HL-60 (cell line): Measurements from ENCODE around the gene TENM3.

ENCODE experiments used
- DNase-seq, 2 experiments: peaks; one replicate each; pipeline ENCODE4 v3.0.0-alpha.2; 2010 to 2020; ENCODE audit warnings: low read depth in 1 of 2, low spot score in 1 of 2
- H3K27ac ChIP-seq: fragments of 250-450 bp; sonication (Bioruptor Pico); replicated peaks from 2 replicates; pipeline ENCODE4 v1.5.1; 2020; ENCODE audit warnings: mild to moderate bottlenecking, moderate library complexity
- H3K27me3 ChIP-seq: fragments of 250-450 bp; sonication (Bioruptor Pico); 2 replicates; pipeline ENCODE4 v1.5.1; 2021; ENCODE audit warnings: mild to moderate bottlenecking, moderate library complexity; ENCODE audit not compliant: insufficient read depth, poor library complexity, severe bottlenecking
- H3K4me3 ChIP-seq: replicated peaks from 2 replicates; pipeline ENCODE4 v1.5.1; 2011; ENCODE audit warnings: mild to moderate bottlenecking, control low read depth, low read length; ENCODE audit not compliant: insufficient read depth
- GABPA ChIP-seq: IDR thresholded peaks from 2 replicates; pipeline ENCODE4 v1.6.1; 2012; ENCODE audit warnings: low read depth
- POLR2AphosphoS5 ChIP-seq: IDR thresholded peaks from 2 replicates; pipeline ENCODE4 v1.6.1; 2012; ENCODE audit warnings: low read depth
- SPI1 ChIP-seq: IDR thresholded peaks from 2 replicates; pipeline ENCODE4 v1.6.1; 2012; ENCODE audit warnings: low read depth, mild to moderate bottlenecking, borderline replicate concordance
- TF ChIP-seq, protein P1 (sequence below): IDR thresholded peaks from 2 replicates; pipeline ENCODE4 v1.6.1; 2012; ENCODE audit warnings: low read depth; ENCODE audit not compliant: insufficient replicate concordance
- TF ChIP-seq, protein P2 (sequence below): IDR thresholded peaks from one replicate; pipeline ENCODE4 v1.5.1; 2011; ENCODE audit warnings: low read length, control low read depth, inconsistent platforms; ENCODE audit not compliant: insufficient read depth

TENM3 gene

DNA sequence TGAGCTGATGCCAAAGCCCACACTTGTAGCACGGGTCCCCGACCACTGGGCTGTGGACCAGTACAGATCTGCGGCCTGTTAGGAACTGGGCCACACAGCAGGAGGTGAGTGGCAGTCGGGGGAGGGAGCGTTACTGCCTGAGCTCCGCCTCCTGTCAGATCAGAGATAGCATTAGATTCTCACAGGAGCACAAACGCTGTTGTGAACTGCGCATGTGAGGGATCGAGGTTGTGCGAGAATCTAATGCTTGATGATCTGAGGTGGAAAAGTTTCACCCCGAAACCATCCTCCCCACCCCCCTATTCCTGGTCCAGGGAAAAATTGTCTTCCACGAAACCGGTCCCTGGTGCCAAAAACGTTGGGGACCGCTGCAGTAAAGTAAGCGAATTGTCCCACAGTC is 382.0 kb downstream of the TENM3 start:
- H3K4me3 ChIP-seq: no peak overlapping the region
- DNase-seq: no peak
- no peak for TF ChIP-seq POLR2AphosphoS5
- TF ChIP-seq, protein P1, sequence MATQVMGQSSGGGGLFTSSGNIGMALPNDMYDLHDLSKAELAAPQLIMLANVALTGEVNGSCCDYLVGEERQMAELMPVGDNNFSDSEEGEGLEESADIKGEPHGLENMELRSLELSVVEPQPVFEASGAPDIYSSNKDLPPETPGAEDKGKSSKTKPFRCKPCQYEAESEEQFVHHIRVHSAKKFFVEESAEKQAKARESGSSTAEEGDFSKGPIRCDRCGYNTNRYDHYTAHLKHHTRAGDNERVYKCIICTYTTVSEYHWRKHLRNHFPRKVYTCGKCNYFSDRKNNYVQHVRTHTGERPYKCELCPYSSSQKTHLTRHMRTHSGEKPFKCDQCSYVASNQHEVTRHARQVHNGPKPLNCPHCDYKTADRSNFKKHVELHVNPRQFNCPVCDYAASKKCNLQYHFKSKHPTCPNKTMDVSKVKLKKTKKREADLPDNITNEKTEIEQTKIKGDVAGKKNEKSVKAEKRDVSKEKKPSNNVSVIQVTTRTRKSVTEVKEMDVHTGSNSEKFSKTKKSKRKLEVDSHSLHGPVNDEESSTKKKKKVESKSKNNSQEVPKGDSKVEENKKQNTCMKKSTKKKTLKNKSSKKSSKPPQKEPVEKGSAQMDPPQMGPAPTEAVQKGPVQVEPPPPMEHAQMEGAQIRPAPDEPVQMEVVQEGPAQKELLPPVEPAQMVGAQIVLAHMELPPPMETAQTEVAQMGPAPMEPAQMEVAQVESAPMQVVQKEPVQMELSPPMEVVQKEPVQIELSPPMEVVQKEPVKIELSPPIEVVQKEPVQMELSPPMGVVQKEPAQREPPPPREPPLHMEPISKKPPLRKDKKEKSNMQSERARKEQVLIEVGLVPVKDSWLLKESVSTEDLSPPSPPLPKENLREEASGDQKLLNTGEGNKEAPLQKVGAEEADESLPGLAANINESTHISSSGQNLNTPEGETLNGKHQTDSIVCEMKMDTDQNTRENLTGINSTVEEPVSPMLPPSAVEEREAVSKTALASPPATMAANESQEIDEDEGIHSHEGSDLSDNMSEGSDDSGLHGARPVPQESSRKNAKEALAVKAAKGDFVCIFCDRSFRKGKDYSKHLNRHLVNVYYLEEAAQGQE: no peak
- no peak for TF ChIP-seq SPI1
- TF ChIP-seq, protein P2, sequence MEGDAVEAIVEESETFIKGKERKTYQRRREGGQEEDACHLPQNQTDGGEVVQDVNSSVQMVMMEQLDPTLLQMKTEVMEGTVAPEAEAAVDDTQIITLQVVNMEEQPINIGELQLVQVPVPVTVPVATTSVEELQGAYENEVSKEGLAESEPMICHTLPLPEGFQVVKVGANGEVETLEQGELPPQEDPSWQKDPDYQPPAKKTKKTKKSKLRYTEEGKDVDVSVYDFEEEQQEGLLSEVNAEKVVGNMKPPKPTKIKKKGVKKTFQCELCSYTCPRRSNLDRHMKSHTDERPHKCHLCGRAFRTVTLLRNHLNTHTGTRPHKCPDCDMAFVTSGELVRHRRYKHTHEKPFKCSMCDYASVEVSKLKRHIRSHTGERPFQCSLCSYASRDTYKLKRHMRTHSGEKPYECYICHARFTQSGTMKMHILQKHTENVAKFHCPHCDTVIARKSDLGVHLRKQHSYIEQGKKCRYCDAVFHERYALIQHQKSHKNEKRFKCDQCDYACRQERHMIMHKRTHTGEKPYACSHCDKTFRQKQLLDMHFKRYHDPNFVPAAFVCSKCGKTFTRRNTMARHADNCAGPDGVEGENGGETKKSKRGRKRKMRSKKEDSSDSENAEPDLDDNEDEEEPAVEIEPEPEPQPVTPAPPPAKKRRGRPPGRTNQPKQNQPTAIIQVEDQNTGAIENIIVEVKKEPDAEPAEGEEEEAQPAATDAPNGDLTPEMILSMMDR: no peak
- TF ChIP-seq GABPA: no peak
- no peak overlapping the region for H3K27ac ChIP-seq
- H3K27me3 ChIP-seq: no peaks in the 10 kb centered on the region

DNA sequence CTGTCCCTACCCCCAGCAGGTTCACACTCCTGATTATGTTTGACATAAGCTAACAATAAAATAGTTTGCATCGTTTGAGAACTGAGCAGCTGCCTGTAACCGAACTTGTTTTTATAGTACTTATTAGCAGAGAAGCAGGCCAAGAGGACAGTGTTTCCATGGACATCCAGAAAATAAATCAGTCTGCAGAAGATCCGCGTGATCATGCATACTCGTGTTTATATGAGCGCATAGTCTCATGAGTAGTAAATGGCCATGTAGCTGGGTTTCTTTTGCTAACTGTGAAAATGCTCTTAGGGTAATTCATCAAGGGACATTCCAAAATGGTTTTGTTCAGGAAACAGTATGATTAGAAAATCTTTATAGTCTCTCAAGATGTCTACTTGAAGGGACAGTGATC is 384.8 kb downstream of the TENM3 start:
- TF ChIP-seq POLR2AphosphoS5 (no peak), GABPA (no peak), SPI1 (no peak)
- TF ChIP-seq, protein P2: no peak
- TF ChIP-seq, protein P1: no peak
- Histone ChIP-seq H3K27me3 (no peaks in the 10 kb centered on the region), H3K27ac (no peak overlapping the region), H3K4me3 (no peak overlapping the region)
- no peak for DNase-seq

DNA sequence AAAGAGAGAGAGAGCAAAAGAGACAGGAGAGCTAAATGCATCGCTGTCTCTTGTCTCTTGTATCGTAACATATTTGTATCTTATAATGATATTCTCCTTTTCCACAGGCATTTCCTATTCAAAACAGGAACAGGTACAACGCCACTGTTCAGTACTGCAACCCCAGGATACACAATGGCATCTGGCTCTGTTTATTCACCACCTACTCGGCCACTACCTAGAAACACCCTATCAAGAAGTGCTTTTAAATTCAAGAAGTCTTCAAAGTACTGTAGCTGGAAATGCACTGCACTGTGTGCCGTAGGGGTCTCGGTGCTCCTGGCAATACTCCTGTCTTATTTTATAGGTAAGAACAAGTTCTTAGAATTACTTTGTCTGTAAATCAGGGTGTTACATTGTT is 385.3 kb downstream of the TENM3 start:
- no peak for DNase-seq
- Histone ChIP-seq H3K4me3 (no peak overlapping the region), H3K27ac (no peak overlapping the region), H3K27me3 (no peaks in the 10 kb centered on the region)
- TF ChIP-seq GABPA (no peak), SPI1 (no peak), POLR2AphosphoS5 (no peak)
- TF ChIP-seq, protein P2: no peak
- TF ChIP-seq, protein P1: no peak
